GM19468 (cell line): Measurements from ENCODE around the gene MACROD2.

ENCODE experiments used
- ATAC-seq: cut with Tn5 transposase; IDR thresholded peaks from one replicate; pipeline ENCODE4 v1.9.1; 2021; ENCODE audit warnings: mild to moderate bottlenecking, moderate library complexity, moderate number of reproducible peaks; ENCODE audit not compliant: unreplicated experiment; ENCODE audit errors: extremely low read depth

MACROD2 gene

DNA sequence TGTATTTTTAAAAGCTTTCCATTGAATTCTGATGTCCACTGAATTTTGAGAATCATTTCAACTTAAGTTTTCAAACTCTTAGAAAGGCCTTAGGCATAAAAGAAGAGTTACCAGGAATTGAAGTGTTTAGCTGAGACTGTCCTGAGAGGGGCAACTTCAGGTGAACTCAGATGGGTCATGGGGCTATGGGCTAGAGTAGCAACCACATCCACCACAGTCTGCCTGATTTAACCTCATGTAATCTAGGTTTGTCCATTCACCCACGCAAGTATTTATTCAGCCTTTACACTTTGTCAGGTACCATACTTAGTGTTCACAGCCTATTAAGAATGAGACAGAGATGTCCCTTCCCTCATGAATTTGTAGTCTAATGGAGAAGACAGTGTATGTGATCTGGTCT is 2076.9 kb downstream of the MACROD2 start:
- ATAC-seq: no peak

DNA sequence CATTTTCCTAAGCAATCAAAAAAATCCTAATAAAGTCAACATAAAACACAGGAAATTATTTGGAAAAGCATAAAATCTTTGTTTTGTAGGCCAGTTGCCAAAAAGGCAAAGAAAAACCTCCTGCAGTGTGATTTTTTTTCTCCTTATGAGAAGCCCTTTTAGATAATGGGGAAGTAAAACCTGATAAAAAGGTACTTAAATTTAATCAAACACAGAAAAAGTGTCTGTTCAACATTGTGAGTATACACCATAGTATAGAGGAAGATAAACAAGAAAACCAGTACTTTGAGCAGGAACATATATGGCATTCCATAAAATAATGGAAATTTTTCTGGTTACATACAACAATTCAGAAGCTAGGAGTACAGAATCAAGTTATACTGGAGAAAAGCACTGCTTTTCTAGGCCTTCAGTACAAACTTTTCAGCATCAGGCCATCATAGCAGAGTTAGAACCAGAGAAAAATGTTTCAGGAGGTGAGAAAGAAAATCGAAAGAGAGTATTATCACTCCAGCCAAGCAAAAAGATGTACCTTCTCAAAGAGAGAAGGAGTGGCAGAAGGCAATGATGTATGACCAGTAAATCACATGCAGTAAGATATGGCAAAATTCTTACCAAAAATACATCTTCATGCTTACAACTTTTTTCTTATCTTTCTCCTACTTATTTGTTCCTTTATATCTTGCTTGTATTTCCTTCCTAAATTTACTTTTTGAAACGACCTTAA is 2083.0 kb downstream of the MACROD2 start:
- no peak for ATAC-seq

DNA sequence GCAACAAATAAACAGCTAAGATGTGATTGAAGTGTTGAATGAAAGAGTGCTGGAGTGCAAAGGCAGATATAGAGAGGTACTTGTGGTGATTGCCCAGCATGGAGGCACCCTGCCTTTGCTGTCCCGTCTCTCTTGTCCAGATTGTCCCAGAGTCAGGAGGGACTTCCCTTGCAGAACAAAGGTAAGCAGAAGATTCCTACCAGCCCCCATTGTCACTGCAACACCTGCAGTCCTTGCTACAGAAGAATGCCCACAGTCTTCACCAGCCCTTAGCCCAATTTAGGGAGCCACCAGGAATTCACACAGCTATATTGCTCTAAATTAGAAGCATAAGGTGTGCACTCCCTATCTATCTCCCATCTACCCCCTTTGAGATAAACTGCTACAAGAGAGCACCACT is 2086.1 kb downstream of the MACROD2 start:
- no peak for ATAC-seq

DNA sequence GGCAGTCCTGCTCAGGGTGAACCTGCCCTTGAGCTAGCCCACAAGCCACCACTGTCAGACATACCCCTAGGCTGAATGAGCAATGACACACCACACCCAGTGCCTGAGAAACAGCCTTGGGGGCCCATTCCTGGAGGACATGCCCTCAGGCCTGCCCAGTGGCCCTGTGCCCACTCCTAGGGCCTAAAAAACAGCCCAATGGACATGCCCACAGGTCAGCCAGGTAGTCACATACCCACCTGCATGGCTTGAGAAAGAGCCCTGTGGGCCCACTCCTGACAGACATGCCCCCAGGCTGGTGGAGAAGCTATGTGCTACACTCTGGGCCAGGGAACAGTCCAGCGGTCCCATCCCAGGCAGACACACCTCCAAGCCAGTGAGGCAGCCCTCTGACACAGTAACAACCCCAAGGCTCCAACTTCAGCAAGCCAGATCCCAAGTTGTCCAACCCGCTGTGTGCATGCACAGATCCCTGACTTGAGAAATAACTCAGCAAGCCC is 2086.8 kb downstream of the MACROD2 start:
- no peak for ATAC-seq

DNA sequence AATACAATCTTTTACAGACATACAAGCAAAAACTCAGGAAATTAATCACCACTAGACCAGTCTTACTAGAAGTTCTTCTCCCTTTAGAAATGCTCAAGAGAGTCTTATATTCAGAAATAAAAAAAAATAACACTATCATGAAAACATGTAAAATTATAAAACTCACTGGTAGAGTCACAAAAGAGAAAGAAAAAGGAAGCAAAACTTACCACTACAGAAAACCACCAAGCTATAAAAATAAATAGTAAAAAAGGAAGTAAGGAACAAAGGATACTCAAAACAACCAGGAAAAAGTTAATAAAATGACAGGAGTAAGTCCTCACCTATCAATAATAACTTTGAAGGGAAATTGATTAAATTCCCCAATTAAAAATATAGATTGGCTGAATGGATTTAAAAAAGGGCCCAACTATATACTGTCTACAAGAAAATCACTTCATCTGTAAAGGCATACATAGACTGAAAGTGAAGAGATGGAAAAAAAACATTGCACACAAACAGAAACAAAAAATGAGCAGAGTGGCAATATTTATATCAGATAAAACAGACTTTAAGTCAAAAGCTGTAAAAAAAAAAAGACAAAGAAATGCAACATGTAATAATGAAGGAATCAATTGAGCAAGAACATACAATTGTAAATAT is 2088.4 kb downstream of the MACROD2 start:
- ATAC-seq: no peak

DNA sequence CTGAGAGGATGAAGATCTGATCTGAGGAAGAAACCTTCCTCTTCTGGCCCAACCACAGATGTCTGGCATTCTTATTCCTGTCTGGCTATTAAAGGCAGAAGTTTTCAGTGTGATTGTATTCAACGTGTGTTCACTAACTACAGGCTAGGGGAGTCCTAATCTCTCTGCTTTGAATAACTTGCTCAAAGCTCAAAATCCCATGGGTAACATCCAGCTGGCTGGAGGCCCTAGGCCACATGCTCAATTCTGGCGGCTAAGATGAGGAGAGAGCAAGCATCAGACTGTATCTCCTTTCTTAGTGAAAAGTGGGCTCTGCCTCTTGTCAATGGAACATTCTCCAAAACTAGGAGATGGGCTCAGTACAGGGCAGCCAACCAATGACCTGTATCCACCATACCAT is 2099.9 kb downstream of the MACROD2 start:
- ATAC-seq: no peak

DNA sequence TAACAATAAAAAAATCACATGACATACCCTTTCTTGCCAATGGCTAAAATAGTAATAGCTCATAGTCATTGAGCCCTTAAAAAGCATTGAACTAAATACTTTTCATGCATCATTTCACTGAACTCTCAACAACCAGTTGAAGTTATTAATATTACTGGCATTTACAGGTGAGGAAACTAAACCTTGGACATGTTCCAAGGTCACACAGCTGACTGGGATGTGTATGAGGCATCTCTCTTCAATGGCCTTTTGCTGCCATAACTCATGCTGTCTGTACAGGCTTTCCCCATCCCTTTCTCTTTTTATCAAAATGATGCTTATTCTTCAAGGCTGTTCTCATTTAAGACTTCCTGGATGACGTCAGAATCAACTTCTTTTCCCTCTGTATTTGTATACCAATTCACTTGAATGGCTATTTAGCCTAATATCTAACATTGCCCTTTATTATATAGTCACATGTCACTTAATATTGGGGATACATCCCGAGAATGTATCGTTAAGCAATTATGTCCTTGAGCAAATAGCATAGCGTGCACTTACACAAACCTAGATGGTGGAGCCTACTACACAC is 2101.5 kb downstream of the MACROD2 start:
- no peak for ATAC-seq

DNA sequence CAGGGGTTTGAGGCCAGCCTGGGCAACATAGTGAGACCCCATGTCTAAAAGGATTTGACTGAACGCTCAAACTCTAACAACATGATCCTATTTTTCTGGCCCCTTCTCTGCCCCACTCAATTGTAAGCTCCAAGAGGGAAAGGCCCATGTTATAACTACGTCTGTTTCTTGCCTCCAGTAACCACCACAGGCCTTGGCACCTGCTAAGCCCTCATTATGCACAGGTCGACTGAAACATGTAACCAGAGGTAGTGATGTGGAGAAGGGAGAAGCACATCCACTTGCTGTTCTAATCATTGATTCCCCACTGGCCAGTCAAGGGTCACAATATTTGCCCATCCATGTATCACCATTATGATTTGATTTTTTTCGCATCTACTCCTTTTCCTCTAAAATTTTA is 2102.5 kb downstream of the MACROD2 start:
- no peak for ATAC-seq

DNA sequence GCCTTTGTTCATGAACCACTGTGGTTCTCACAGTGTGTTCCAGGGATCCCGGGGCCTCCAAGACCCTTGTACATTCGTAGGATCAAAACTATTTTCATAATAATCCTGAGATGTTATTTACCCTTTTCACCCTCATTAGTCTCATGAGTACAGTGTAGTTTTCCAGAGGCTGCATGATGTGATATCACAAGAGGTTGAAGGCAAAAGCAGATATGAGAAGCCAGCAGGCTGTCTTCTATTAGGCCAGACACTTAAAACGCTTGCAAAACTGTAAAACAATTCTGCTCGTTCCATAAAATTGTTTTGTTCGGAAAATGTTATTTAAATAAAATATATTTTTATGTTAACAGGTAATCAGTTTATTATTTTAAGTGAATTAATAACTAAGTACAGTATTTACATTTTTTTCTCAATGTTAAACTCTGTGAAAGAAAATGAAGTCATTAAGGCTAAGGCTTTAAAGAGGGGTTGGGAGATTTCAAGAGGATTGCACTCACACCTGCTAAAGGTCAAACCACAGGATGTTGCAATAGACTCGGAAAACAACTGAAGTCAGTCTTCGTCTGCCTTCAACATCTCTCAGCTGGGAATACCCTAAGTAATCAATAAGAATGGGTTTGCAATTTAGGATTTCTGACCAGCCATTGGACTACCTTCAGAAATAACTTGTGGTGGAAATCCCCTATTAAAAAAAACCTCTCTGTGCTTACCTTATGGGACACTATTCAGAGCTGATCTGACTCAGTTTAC is 2103.7 kb downstream of the MACROD2 start:
- no peak for ATAC-seq

DNA sequence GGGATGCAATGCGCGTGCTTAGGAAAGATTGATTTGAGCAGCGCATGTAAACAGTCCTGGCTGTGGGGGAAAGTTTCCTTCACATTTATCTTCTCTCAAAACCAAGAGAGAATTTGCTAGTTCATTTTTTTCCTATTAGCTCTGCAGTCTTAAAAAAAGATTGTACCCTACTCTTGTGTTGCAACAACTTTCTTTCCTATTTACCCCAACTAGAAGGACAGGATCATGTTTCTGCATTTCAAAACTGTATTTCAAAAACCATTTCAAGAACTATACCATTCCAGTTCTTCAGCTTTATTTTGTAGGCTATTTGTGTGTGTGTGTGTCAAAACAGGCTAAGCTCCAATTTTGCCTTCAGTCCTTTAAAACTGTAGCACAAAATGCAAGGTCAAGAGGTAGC is 2104.8 kb downstream of the MACROD2 start:
- ATAC-seq: no peak

DNA sequence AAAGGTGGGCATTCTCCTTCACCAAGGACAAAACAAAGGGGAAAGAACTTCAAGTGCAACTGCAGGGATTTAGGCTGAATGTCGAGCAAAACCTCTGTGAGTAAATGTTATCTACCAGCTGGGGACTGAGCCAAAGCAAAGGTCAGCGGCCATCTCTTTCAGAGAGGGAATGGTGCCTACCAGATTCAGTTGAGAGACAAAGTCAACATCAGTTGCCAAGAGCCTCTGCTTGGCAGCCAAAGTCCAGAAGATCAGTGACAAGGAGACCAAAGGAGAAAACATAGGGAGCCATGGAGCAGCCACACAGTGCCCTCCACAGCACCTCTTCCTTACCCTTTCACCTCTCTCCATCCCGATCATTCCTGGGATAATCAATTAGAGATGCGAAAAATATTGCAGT is 2105.5 kb downstream of the MACROD2 start:
- no peak for ATAC-seq
